GM12878 (cell line): ENCODE measurements around the gene FAM114A2.

Experiments used
- GATAD2B ChIP-seq: fragments of 450-650 bp; conservative IDR thresholded peaks from 2 replicates; pipeline ENCODE4 v1.6.1; 2017; ENCODE audit warnings: low read depth, mild to moderate bottlenecking, moderate library complexity
- MXI1 ChIP-seq: fragments of 150-350 bp; IDR thresholded peaks from 2 replicates; pipeline ENCODE4 v1.6.1; 2011; ENCODE audit warnings: low read depth, mild to moderate bottlenecking, inconsistent platforms, low read length, improper control_type of control experiment
- NR2C2 ChIP-seq: IDR thresholded peaks from 2 replicates; pipeline ENCODE4 v1.6.1; 2011; ENCODE audit warnings: borderline replicate concordance, low read depth; ENCODE audit not compliant: control insufficient read depth, insufficient read length
- TF ChIP-seq, protein P1 (sequence below), 3 experiments: IDR thresholded peaks in 2 of 3; conservative IDR thresholded peaks in 1 of 3; 2 replicates each; pipeline ENCODE4 v1.5.1; 2011; ENCODE audit warnings: low read depth in 3 of 3, low read length in 3 of 3, mild to moderate bottlenecking in 3 of 3, control low read depth in 2 of 3, moderate library complexity in 2 of 3, inconsistent platforms in 1 of 3, mixed read lengths in 1 of 3; ENCODE audit not compliant: control insufficient read depth in 2 of 3, insufficient read depth in 1 of 3; ENCODE audit errors: extremely low read depth in 1 of 3
- TF ChIP-seq, protein P2 (sequence below): IDR thresholded peaks from 2 replicates; pipeline ENCODE4 v1.6.1; 2012; ENCODE audit warnings: low read depth, low read length, improper control_type of control experiment

GRCh38 chr5:154072414-154073171, 33.9 kb upstream of the FAM114A2 start:
- TF ChIP-seq, protein P1, sequence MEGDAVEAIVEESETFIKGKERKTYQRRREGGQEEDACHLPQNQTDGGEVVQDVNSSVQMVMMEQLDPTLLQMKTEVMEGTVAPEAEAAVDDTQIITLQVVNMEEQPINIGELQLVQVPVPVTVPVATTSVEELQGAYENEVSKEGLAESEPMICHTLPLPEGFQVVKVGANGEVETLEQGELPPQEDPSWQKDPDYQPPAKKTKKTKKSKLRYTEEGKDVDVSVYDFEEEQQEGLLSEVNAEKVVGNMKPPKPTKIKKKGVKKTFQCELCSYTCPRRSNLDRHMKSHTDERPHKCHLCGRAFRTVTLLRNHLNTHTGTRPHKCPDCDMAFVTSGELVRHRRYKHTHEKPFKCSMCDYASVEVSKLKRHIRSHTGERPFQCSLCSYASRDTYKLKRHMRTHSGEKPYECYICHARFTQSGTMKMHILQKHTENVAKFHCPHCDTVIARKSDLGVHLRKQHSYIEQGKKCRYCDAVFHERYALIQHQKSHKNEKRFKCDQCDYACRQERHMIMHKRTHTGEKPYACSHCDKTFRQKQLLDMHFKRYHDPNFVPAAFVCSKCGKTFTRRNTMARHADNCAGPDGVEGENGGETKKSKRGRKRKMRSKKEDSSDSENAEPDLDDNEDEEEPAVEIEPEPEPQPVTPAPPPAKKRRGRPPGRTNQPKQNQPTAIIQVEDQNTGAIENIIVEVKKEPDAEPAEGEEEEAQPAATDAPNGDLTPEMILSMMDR (IDR thresholded peaks at IDR 0.05 in 2 of 3, conservative IDR thresholded peaks at IDR 0.05 in 1 of 3; ENCODE audit: control insufficient read depth in 2 of 3, extremely low read depth in 1 of 3, insufficient read depth in 1 of 3, low read depth in 3 of 3, low read length in 3 of 3), result peak; percentile 85 to 98 (median 93)
- TF ChIP-seq GATAD2B (no peak), MXI1 (no peak), NR2C2 (no peak)
- TF ChIP-seq, protein P2, sequence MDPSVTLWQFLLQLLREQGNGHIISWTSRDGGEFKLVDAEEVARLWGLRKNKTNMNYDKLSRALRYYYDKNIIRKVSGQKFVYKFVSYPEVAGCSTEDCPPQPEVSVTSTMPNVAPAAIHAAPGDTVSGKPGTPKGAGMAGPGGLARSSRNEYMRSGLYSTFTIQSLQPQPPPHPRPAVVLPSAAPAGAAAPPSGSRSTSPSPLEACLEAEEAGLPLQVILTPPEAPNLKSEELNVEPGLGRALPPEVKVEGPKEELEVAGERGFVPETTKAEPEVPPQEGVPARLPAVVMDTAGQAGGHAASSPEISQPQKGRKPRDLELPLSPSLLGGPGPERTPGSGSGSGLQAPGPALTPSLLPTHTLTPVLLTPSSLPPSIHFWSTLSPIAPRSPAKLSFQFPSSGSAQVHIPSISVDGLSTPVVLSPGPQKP, result no peak
